Measurements from ENCODE around the gene LAMA4.

DNA sequence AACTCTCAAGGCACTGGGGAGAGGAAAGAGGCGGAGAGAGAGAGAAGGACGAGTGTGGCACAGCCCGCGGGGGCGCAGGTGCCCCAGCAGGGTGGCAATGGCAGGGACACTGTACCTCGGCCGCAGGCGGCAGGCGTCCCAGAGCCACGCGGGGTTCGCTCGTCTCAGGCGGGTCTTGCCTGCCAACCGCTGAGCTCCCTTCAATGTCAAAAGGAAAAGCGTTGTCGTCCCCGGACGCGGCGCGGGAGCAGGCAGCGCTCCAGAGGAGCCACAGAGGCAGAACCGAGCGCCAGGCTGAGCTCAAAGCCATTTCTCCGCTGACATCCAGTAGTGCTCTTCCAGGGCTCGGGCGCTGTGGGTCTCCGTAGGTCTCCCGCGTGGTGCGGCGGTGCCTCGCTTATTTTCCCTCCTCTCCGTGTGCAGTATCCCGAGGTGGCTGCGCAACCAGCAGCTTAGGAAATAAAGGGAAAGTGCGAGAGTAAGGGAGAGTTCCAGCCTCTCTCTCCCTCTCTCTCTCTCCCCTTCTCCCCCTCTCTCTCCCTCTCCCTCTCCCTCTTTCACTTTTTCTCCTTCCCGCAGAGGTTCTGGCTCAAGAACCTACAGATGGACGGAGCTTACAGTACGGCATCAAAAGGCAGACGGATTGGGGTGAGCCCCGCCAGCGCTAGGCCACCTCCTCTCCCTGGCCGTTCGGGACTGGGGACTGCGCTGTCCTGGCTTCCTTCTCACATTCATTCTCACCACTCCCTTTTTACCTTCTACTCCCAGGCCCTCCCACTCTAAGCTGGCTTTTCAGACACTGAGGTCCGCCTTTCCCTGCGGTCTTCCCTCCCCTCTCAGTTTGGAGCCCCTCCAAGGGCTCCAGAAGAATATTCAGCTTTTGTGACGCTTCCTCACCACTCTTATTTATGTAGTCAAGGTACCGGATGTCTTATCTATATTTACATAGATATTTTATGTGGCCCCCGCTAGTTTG lies at the start of gene LAMA4:
- TF ChIP-seq, protein P1, sequence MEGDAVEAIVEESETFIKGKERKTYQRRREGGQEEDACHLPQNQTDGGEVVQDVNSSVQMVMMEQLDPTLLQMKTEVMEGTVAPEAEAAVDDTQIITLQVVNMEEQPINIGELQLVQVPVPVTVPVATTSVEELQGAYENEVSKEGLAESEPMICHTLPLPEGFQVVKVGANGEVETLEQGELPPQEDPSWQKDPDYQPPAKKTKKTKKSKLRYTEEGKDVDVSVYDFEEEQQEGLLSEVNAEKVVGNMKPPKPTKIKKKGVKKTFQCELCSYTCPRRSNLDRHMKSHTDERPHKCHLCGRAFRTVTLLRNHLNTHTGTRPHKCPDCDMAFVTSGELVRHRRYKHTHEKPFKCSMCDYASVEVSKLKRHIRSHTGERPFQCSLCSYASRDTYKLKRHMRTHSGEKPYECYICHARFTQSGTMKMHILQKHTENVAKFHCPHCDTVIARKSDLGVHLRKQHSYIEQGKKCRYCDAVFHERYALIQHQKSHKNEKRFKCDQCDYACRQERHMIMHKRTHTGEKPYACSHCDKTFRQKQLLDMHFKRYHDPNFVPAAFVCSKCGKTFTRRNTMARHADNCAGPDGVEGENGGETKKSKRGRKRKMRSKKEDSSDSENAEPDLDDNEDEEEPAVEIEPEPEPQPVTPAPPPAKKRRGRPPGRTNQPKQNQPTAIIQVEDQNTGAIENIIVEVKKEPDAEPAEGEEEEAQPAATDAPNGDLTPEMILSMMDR (IDR thresholded peaks at IDR 0.05), result no peak
- TF ChIP-seq POLR2A (IDR thresholded peaks at IDR 0.05) (peak in 1 of 4 donors; percentile 23), POLR2AphosphoS5 (IDR thresholded peaks at IDR 0.05) (peak; percentile 13 to 28), EP300 (IDR thresholded peaks at IDR 0.05) (no peak)
